PC-9 (cell line): ENCODE measurements around the gene AMELX.

ENCODE experiments used
- EZH2 ChIP-seq: fragments of 200-600 bp; sonication (generic); IDR thresholded peaks from 2 replicates; pipeline ENCODE4 v1.8.0; 2017; ENCODE audit warnings: antibody characterized with exemption, low read depth
- TF ChIP-seq, protein P1 (sequence below): fragments of 200-600 bp; sonication (generic); conservative IDR thresholded peaks from 2 replicates; pipeline ENCODE4 v1.6.1; 2017; ENCODE audit warnings: mixed run types, antibody characterized with exemption, mild to moderate bottlenecking, moderate library complexity

DNA sequence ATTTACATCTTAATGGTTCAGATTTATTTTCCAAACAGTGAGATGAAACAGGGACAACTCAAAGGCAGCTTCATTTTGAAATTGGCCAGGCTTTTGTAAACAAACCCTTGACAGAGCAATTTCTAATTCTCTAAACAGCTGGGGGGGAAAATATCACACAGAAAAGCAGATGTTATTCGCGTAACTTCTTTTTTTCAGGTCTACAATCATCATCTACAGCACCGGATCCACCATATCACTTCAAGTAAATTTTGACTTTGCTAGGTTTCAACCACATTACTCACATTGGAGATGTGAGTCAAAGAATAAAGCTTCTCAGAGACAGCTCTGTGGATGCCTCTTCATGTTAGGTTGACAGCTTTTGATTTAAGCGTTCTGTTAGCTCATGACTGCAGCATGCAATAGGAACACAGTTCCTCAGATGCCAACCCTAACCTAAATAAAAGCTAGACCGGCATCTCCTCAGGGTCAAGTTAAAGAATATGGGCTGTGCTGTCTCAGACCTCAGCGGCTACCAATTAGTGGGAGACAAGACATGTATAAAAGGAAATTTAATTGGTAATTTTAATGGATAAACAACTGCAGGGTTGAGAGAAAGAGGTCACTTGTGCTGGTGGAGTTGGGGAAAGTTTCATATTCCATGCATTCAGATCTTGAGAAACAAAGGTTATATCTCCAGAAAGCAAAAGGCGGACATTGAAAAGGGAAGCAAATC, 26.8 kb downstream of the AMELX start:
- TF ChIP-seq, protein P1, sequence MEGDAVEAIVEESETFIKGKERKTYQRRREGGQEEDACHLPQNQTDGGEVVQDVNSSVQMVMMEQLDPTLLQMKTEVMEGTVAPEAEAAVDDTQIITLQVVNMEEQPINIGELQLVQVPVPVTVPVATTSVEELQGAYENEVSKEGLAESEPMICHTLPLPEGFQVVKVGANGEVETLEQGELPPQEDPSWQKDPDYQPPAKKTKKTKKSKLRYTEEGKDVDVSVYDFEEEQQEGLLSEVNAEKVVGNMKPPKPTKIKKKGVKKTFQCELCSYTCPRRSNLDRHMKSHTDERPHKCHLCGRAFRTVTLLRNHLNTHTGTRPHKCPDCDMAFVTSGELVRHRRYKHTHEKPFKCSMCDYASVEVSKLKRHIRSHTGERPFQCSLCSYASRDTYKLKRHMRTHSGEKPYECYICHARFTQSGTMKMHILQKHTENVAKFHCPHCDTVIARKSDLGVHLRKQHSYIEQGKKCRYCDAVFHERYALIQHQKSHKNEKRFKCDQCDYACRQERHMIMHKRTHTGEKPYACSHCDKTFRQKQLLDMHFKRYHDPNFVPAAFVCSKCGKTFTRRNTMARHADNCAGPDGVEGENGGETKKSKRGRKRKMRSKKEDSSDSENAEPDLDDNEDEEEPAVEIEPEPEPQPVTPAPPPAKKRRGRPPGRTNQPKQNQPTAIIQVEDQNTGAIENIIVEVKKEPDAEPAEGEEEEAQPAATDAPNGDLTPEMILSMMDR: no peak
- no peak for TF ChIP-seq EZH2
